ENCODE measurements around the gene MACC1. TPM values are rescaled to one million over a fixed set of nuclear protein-coding genes. Genes with fewer than 3 reads are reported as not detected.

MACC1 gene
- polyA plus RNA-seq, 4 donors: 3.5 to 75.0 (median 7.3) TPM

- DNase-seq (no peak), FAIRE-seq (no peak)
- H3K4me1 ChIP-seq (ENCODE audit: control insufficient read depth in 3 of 3, insufficient read depth in 2 of 3, low read depth in 1 of 3, low read length in 2 of 3): no peaks in the 10 kb centered on the region
- H3K36me3 ChIP-seq (ENCODE audit: control insufficient read depth in 3 of 3, insufficient read depth in 2 of 3, low read depth in 1 of 3, low read length in 3 of 3): peaks cover 0 to 17% (median 11%) of the 10 kb centered on the region in 3 donors
- no peaks in the 10 kb centered on the region for H3K9me3 ChIP-seq (ENCODE audit: control insufficient read depth in 2 of 2, insufficient read depth in 1 of 2, low read depth in 1 of 2, low read length in 1 of 2)
- 55 to 93% (median 86%) methylated on average over 2 of the region's 2 CpGs for WGBS, 3 donors
- no peak overlapping the region for H3K27ac ChIP-seq (ENCODE audit: low read depth in 1 of 3, low read length in 2 of 3)
- no peak overlapping the region for H3K4me3 ChIP-seq (ENCODE audit: low read depth in 1 of 3, low read length in 3 of 3)
- H3K27me3 ChIP-seq (ENCODE audit: control insufficient read depth in 3 of 3, insufficient read depth in 3 of 3, low read length in 3 of 3): no peaks in the 10 kb centered on the region
Measured at GRCh38 chr7:20153567-20153966, 63.6 kb downstream of the MACC1 start.

- Histone ChIP-seq H3K4me1 (ENCODE audit: control insufficient read depth in 3 of 3, insufficient read depth in 2 of 3, low read depth in 1 of 3, low read length in 2 of 3) (no peaks in the 10 kb centered on the region), H3K27ac (ENCODE audit: low read depth in 1 of 3, low read length in 2 of 3) (no peak overlapping the region), H3K36me3 (ENCODE audit: control insufficient read depth in 3 of 3, insufficient read depth in 2 of 3, low read depth in 1 of 3, low read length in 3 of 3) (peaks cover 0 to 16% (median 11%) of the 10 kb centered on the region in 3 donors), H3K4me3 (ENCODE audit: low read depth in 1 of 3, low read length in 3 of 3) (no peak overlapping the region), H3K9me3 (ENCODE audit: control insufficient read depth in 2 of 2, insufficient read depth in 1 of 2, low read depth in 1 of 2, low read length in 1 of 2) (no peaks in the 10 kb centered on the region), H3K27me3 (ENCODE audit: control insufficient read depth in 3 of 3, insufficient read depth in 3 of 3, low read length in 3 of 3) (no peaks in the 10 kb centered on the region)
- DNase-seq: no peak
- FAIRE-seq: no peak
Measured at GRCh38 chr7:20152511-20152910, 64.7 kb downstream of the MACC1 start.

GRCh38 chr7:20151708-20152456 is 65.3 kb downstream of the MACC1 start:
- Histone ChIP-seq H3K9me3 (ENCODE audit: control insufficient read depth in 2 of 2, insufficient read depth in 1 of 2, low read depth in 1 of 2, low read length in 1 of 2) (no peaks in the 10 kb centered on the region), H3K4me1 (ENCODE audit: control insufficient read depth in 3 of 3, insufficient read depth in 2 of 3, low read depth in 1 of 3, low read length in 2 of 3) (no peaks in the 10 kb centered on the region), H3K27me3 (ENCODE audit: control insufficient read depth in 3 of 3, insufficient read depth in 3 of 3, low read length in 3 of 3) (no peaks in the 10 kb centered on the region), H3K27ac (ENCODE audit: low read depth in 1 of 3, low read length in 2 of 3) (peak overlapping the region in 1 of 3 donors; percentile 24), H3K36me3 (ENCODE audit: control insufficient read depth in 3 of 3, insufficient read depth in 2 of 3, low read depth in 1 of 3, low read length in 3 of 3) (peaks cover 0 to 13% (median 11%) of the 10 kb centered on the region in 3 donors), H3K4me3 (ENCODE audit: low read depth in 1 of 3, low read length in 3 of 3) (no peak overlapping the region)
- WGBS, 3 donors: 70 to 89% (median 76%) methylated on average over 4 of the region's 4 CpGs
- FAIRE-seq (no peak), DNase-seq (no peak)

- no peak overlapping the region for H3K27ac ChIP-seq (ENCODE audit: low read depth in 1 of 3, low read length in 2 of 3)
- DNase-seq (no peak), FAIRE-seq (no peak)
- no peaks in the 10 kb centered on the region for H3K4me1 ChIP-seq (ENCODE audit: control insufficient read depth in 3 of 3, insufficient read depth in 2 of 3, low read depth in 1 of 3, low read length in 2 of 3)
- no peak overlapping the region for H3K4me3 ChIP-seq (ENCODE audit: low read depth in 1 of 3, low read length in 3 of 3)
- H3K27me3 ChIP-seq (ENCODE audit: control insufficient read depth in 3 of 3, insufficient read depth in 3 of 3, low read length in 3 of 3): no peaks in the 10 kb centered on the region
- WGBS, 3 donors: 63 to 92% (median 87%) methylated on average over 3 of the region's 3 CpGs
- H3K36me3 ChIP-seq (ENCODE audit: control insufficient read depth in 3 of 3, insufficient read depth in 2 of 3, low read depth in 1 of 3, low read length in 3 of 3): peaks cover 0 to 15% (median 6%) of the 10 kb centered on the region in 3 donors
- no peaks in the 10 kb centered on the region for H3K9me3 ChIP-seq (ENCODE audit: control insufficient read depth in 2 of 2, insufficient read depth in 1 of 2, low read depth in 1 of 2, low read length in 1 of 2)
Measured at GRCh38 chr7:20146451-20146850, 70.7 kb downstream of the MACC1 start.

GRCh38 chr7:20144801-20145200 is 72.4 kb downstream of the MACC1 start:
- DNase-seq: no peak

GRCh38 chr7:20141666-20142065 is 75.5 kb downstream of the MACC1 start:
- peaks cover 0 to 15% (median 6%) of the 10 kb centered on the region in 3 donors for H3K36me3 ChIP-seq (ENCODE audit: control insufficient read depth in 3 of 3, insufficient read depth in 2 of 3, low read depth in 1 of 3, low read length in 3 of 3)
- no peaks in the 10 kb centered on the region for H3K27me3 ChIP-seq (ENCODE audit: control insufficient read depth in 3 of 3, insufficient read depth in 3 of 3, low read length in 3 of 3)
- no peaks in the 10 kb centered on the region for H3K9me3 ChIP-seq (ENCODE audit: control insufficient read depth in 2 of 2, insufficient read depth in 1 of 2, low read depth in 1 of 2, low read length in 1 of 2)
- H3K4me1 ChIP-seq (ENCODE audit: control insufficient read depth in 3 of 3, insufficient read depth in 2 of 3, low read depth in 1 of 3, low read length in 2 of 3): no peaks in the 10 kb centered on the region
- 77 to 90% (median 81%) methylated on average over 4 of the region's 4 CpGs for WGBS, 3 donors
- no peak overlapping the region for H3K27ac ChIP-seq (ENCODE audit: low read depth in 1 of 3, low read length in 2 of 3)
- DNase-seq (peak in 1 of 2 donors; percentile 21), FAIRE-seq (no peak)
- H3K4me3 ChIP-seq (ENCODE audit: low read depth in 1 of 3, low read length in 3 of 3): no peak overlapping the region

More at GRCh38 chr7:20144801-20145200, 72.4 kb downstream of the MACC1 start:
- no peaks in the 10 kb centered on the region for H3K27me3 ChIP-seq (ENCODE audit: control insufficient read depth in 3 of 3, insufficient read depth in 3 of 3, low read length in 3 of 3)
- H3K9me3 ChIP-seq (ENCODE audit: control insufficient read depth in 2 of 2, insufficient read depth in 1 of 2, low read depth in 1 of 2, low read length in 1 of 2): no peaks in the 10 kb centered on the region
- H3K4me3 ChIP-seq (ENCODE audit: low read depth in 1 of 3, low read length in 3 of 3): no peak overlapping the region
- no peaks in the 10 kb centered on the region for H3K4me1 ChIP-seq (ENCODE audit: control insufficient read depth in 3 of 3, insufficient read depth in 2 of 3, low read depth in 1 of 3, low read length in 2 of 3)
- peaks cover 0 to 12% (median 6%) of the 10 kb centered on the region in 3 donors for H3K36me3 ChIP-seq (ENCODE audit: control insufficient read depth in 3 of 3, insufficient read depth in 2 of 3, low read depth in 1 of 3, low read length in 3 of 3)
- no peak overlapping the region for H3K27ac ChIP-seq (ENCODE audit: low read depth in 1 of 3, low read length in 2 of 3)
- WGBS, 3 donors: 93 to 94% (median 93%) methylated on average over 3 of the region's 3 CpGs
- FAIRE-seq: no peak

GRCh38 chr7:20141002-20141345 is 76.2 kb downstream of the MACC1 start:
- peaks cover 0 to 15% (median 6%) of the 10 kb centered on the region in 3 donors for H3K36me3 ChIP-seq (ENCODE audit: control insufficient read depth in 3 of 3, insufficient read depth in 2 of 3, low read depth in 1 of 3, low read length in 3 of 3)
- no peak for FAIRE-seq

GRCh38 chr7:20140291-20141001 is 76.7 kb downstream of the MACC1 start:
- no peaks in the 10 kb centered on the region for H3K9me3 ChIP-seq (ENCODE audit: control insufficient read depth in 2 of 2, insufficient read depth in 1 of 2, low read depth in 1 of 2, low read length in 1 of 2)
- H3K36me3 ChIP-seq (ENCODE audit: control insufficient read depth in 3 of 3, insufficient read depth in 2 of 3, low read depth in 1 of 3, low read length in 3 of 3): peaks cover 0 to 13% (median 8%) of the 10 kb centered on the region in 3 donors
- no peaks in the 10 kb centered on the region for H3K27me3 ChIP-seq (ENCODE audit: control insufficient read depth in 3 of 3, insufficient read depth in 3 of 3, low read length in 3 of 3)
- no peak overlapping the region for H3K4me3 ChIP-seq (ENCODE audit: low read depth in 1 of 3, low read length in 3 of 3)
- H3K27ac ChIP-seq (ENCODE audit: low read depth in 1 of 3, low read length in 2 of 3): no peak overlapping the region
- no peaks in the 10 kb centered on the region for H3K4me1 ChIP-seq (ENCODE audit: control insufficient read depth in 3 of 3, insufficient read depth in 2 of 3, low read depth in 1 of 3, low read length in 2 of 3)
- no peak for FAIRE-seq
- 84 to 91% (median 86%) methylated on average over 4 of the region's 4 CpGs for WGBS, 3 donors
- no peak for DNase-seq

More at GRCh38 chr7:20141002-20141345, 76.2 kb downstream of the MACC1 start:
- no peaks in the 10 kb centered on the region for H3K27me3 ChIP-seq (ENCODE audit: control insufficient read depth in 3 of 3, insufficient read depth in 3 of 3, low read length in 3 of 3)
- H3K4me3 ChIP-seq (ENCODE audit: low read depth in 1 of 3, low read length in 3 of 3): no peak overlapping the region
- no peak for DNase-seq
- no peak overlapping the region for H3K27ac ChIP-seq (ENCODE audit: low read depth in 1 of 3, low read length in 2 of 3)
- no peaks in the 10 kb centered on the region for H3K9me3 ChIP-seq (ENCODE audit: control insufficient read depth in 2 of 2, insufficient read depth in 1 of 2, low read depth in 1 of 2, low read length in 1 of 2)
- no peaks in the 10 kb centered on the region for H3K4me1 ChIP-seq (ENCODE audit: control insufficient read depth in 3 of 3, insufficient read depth in 2 of 3, low read depth in 1 of 3, low read length in 2 of 3)
- 68 to 78% (median 75%) methylated on average over 2 of the region's 2 CpGs for WGBS, 3 donors
